ENCODE data around the gene ADORA3.
"Not testable (repeated sequence)": the region's sequence is repeated elsewhere in the genome, so short reads cannot be mapped to it uniquely, and the experiment has no call there.

The ADORA3 gene

GRCh38 chr1:111503585-111504060 is at the start of gene ADORA3, which contains the start of gene TMIGD3:
ADORA3 (minus strand) TSS chr1:111503633; CDS start chr1:111503354, 279 bp downstream.
TMIGD3 (minus strand) TSS chr1:111503633; CDS start chr1:111503354, 279 bp downstream.
- no peak for FAIRE-seq

DNA sequence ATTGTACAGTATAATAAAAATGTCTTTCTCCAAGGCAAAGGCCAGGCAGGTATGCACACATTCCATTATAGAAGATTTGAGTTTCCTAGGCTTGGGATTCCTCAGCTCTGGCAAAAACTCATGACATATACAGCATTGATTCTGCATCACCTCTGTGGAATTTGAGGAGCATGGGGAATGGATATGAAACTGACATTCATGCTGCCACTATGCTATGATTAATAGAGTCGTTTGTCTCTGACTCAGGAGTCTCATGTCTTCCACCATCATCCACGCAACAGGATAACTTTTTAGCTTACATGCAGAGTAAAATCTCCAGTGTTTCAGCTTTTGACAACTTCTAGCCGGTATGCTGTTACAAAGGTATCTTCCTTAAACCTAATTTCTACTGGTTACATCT is 49.8 kb upstream of the ADORA3 start:
- no peak for FAIRE-seq

- no peak for FAIRE-seq
These were observed 49.2 kb upstream of the ADORA3 start for GRCh38 chr1:111552587-111552986.

DNA sequence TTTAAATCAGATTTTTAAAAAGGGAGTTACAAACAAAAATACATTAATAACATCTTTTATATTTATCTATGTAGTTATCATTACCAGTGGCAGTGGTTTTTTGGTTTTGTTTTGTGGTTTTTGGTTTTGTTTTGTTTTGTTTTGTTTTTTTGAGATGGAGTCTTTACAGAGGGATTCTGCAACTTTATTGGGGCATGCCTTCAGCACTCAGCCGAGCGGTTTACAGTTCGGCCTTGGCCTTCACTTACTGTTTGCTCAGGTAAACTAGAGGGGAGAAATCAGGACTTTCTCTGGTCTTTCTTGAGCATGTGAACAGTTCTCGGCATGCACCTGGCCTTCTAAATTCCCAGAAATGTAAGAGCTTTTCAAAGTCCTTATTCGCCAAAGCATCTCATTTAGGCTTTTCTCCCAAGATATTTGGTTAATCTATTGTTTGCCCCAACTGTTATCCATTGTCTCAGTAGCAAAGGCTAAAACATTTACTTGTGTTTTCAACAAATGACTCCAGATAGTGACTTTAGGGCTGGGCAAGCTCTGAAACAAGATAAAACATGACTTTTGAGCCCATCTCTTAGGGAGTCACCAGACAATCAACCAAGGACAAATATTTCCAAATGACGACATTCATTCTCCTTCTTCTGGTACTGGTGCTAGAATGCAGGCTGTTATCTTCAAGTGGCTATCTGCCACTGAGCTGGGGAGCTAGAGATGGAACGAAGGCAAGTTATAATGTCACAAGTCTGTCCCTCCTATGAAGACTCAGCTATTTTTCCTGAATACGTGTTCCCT is 48.4 kb upstream of the ADORA3 start:
- FAIRE-seq, result no peak

- FAIRE-seq, result not testable (repeated sequence)
These were observed 44.4 kb upstream of the ADORA3 start for GRCh38 chr1:111547786-111548185.

GRCh38 chr1:111542187-111542586 is 38.8 kb upstream of the ADORA3 start:
- no peak for FAIRE-seq

- no peak for FAIRE-seq
These were observed 38.3 kb upstream of the ADORA3 start for GRCh38 chr1:111541721-111542120.

DNA sequence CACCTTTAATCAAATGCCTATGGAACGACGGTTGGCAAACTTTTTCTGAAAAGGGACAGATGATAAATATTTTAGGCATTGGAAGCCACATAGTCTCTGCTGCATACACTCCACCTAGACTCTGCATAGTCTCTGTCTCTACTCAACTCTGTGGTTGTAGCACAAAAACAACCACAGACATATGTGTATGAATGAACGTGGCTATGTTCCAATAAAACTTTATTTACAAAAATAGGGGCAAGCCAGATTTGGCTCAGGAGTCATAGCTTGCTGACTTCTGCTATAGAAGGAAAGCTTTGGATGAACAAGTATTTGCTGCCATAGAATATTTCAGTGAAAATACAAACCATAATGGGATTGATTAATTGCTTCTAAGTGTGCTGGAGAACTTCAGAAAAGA is 37.5 kb upstream of the ADORA3 start:
- FAIRE-seq, result no peak

DNA sequence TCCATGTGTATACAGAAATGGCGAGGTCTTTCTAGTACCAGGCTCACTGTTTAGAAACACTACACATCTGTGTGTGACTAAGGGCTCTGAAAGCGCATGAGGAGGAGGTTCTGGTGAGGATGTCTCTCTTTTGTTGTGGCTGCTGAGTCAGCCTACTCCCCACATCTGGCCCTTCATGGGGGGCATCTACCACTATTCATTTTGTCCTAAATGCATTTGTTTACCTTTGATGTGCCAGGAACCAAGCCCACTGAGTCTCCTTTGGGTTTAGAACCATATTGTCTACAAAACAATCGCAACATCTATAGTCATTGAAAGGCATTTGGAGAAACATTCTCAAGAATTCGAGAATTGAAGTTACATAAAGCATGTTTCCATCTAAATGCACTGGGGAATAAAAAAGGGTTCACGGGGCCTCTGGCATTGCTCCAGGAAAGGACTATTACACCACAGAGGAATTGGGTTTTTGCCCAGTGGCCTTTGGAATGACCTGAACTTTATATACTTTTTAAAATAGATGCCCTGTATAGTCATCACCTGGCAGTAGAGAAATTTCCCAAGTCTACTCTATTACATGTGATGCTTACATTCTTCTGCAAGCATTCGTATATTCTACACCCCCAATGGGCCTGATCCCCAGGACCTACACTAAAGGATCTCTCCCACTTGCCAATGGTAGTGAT is 35.1 kb upstream of the ADORA3 start:
- FAIRE-seq, result no peak

DNA sequence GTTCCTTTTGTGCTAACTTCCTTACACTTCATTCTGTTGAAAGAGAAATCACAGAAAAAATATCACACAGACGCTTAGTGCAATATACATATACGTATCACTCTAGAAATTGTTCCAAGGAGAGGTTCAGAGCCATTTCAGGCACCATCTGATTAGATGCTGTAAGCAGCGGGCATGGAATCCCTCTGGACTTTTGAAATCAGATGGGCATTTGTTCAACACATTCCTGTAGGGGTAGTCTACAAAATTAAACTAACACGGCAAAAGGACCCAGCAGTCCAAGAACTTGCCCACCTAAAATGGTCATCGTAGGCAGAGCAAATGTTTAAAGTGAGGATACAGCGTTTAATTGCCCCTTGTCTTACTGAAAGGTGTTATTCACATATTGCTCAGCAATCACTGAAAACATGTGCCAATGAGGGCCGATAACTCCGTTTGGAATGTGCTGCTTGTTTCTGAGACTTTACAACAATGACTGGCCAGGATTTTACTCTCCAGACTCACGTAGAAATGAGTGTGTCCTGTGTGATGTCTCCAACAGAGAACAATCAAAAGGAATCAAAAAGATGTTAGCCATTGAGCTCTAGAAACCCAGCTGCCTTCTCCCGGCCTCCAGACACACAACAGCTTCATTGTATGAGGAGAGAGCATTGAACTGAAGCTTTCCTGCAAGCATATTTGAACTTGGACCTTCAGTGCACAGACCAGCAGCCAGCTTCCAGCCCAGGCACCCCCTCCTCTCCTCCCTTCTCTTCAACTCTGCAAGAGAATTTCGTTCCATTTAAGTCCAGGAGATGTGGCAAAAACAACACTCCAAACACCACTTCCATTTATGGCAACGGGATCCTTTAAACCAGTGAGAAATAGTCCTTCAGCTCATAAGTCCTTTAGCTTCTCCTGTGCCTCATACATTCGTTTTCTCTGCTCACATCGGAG is 32.1 kb upstream of the ADORA3 start:
- no peak for FAIRE-seq

DNA sequence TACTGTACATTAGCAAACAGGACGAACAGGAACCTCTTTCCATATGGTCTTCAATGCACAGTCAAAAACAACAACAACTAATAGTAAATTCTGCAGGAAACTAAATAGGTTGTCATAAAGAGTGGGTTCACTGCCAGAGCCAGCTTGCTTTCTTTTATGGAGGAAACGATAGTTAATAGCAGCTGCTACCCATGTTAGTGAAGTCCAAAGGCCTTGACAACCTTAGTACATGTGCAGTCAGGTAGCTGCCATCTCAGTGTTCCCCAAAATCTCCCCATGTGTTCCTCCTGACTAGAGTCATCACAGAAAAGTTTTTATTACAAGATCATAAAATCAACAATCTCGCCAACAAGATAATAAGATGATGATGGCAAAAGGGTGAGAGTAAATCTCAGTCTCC is 16.6 kb upstream of the ADORA3 start:
- FAIRE-seq, result no peak

- no peak for FAIRE-seq
These were observed 14.2 kb upstream of the ADORA3 start for GRCh38 chr1:111517469-111518225.

DNA sequence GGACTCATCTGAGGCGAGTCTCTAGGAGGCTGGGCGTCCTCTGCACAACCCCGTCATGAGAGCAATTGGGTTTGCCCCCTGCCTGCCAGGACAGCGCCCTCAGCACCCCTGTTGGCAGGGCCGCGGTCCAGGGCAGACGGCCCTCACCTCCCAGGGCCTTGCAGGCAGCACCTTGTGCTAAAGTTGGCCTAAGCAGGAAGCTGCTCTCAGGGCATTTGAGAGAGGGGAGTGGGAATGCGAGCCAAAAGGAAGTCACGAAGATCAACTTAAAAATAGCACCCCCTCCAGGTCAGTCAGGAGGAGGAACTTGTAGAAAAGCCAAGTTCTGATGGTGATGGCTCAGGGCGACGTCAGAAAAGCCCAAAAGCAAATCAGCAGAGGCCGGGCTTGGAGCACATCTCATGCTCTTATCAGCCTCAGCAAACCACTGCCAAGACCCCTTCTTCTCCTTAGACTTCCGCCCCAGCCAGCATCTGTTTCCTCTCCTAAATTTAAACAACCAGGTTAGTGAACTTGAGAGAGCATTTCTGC is 12.6 kb upstream of the ADORA3 start:
- FAIRE-seq, result no peak

GRCh38 chr1:111515291-111516004 is 12.0 kb upstream of the ADORA3 start:
- FAIRE-seq, result no peak

DNA sequence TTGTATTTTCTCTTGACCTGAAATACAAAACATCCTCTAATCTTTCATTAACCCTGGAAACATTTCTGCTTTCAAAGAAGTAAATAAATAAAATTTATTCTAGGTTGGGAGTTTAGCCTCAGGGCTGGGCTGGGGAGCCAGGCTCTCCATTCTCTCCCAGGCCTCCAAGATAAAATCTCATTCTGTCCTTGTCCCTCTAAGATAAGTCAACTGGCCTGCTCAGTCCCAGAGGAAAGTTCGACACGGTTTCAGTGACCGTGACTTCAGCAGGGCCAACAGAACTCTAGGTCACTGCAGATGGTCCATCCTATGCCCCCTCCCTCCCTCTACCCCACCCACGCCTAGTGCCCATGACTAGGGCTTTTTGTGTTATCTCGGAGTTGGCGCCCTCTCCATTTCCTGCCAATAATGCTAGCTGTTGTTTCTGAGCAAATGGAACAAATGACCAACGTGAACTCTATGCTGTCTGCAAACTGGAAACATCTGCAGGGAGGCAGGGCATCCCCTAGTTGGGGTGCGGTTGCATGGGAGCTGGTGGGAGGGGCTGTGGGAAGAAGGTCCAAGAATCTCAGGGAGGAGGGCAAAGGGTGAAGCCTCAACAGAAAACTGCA is 10.1 kb upstream of the ADORA3 start:
- no peak for FAIRE-seq

DNA sequence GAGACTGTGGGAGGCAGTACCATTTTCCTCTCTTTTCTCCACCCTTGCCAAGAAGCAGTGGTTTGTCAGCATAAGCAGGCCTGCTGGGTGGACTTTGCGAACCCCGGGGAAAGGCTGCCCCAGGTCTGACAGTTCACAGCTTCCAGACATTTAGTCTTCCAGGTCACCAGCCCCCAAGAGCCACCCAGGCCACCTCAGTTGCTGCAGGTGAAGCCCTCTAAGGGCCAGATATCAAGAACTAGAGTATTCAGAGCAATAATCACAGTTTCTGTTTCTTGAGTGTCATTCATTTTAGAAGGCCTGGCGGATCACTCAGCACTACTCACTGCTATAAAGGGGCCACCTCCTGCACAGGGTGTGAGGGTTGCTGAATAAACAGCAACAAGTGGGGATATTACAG is 9.5 kb upstream of the ADORA3 start:
- no peak for FAIRE-seq

GRCh38 chr1:111512132-111512889 is 8.9 kb upstream of the ADORA3 start:
- no peak for FAIRE-seq

DNA sequence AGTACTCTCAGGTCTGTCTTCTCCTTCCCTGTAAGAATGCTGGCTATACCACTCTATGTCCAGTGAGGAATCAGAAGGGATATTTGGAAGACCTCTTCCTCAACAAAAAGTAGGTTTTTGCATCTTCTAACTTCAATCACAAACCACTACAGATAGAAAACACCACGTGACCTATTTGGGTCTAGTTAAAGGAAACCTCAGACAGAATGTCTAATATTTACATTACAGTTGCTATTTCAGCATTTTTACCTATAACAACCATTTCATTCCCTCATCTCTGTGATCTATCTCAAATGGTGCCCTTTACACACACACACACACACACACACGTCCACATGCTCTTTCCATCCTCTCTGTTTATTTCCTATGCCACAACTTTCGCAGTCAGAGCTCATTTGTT is 7.9 kb upstream of the ADORA3 start:
- FAIRE-seq, result no peak

GRCh38 chr1:111509997-111510375 is 6.6 kb upstream of the ADORA3 start:
- FAIRE-seq, result no peak

All from endometrium (tissue), 2 donors.